Heart left ventricle (tissue), 13 donors: ENCODE data around the gene AQP6.

ENCODE experiments used
- CTCF ChIP-seq, 12 donors: fragments of 200-600 bp; sonication (generic) in 4 of 12; IDR thresholded peaks; one replicate each; pipeline versions ENCODE4 v1.5.0 to v1.8.0; 2018 to 2022; ENCODE audit warnings: antibody characterized with exemption in 12 of 12, mild to moderate bottlenecking in 5 of 12
- POLR2A ChIP-seq, 2 donors: fragments of 450-650 bp; IDR thresholded peaks; one replicate each; pipeline ENCODE4 v1.6.1; 2017; ENCODE audit warnings: antibody characterized with exemption in 2 of 2, mild to moderate bottlenecking in 2 of 2, moderate library complexity in 2 of 2
- donor health status: ischemic (EF 13 %, LVEDD 7.1; RV severe dilation, severe dysfunction).
- donor health status: DM: no; HTN: yes; CAD: no.
- donor health status: DM: no; HTN: no; CAD: no.
- donor health status: ischemic (EF 25% LVEDD 6.9; RV normal size, moderate dysfunction).
- donor health status: ischemic (EF 25% LVEDD 5.7; RV mildly dilated, moderate dysfunction).
- donor health status: ischemic (EF 35%, LVEDD 5.7; RV mildly dilated, moderate dysfunction).
- donor health status: nonischemic (EF 11% LVEDD 7.7; RV severe dilation, severe dysfunction).
- donor health status: DM: yes; HTN: yes; CAD: no.
- donor health status: PGD.
- donor health status: ischemic (EF 29% LVEDD 5.4; RV normal size, mild dysfunction).
- donor health status: nonischemic (EF 23%, LVEDD 6.1; RV moderate dilation, normal function).

DNA sequence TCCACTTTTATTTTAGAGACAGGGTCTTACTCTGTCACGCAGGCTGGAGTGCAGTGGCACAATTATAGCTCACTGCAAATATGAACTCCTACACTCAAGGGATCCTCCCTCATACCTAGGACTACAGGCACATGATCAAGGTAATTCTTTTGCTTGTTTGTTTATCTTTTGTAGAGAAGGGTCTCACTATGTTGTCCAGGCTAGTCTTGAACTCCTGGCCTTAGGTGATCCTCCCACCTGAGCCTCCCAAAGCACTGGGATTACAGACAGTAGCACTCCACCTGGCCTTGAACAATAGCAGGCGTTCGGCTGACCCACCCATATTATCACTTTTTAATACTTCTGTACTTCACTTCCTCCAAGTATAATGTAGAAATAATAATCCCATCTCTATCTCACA lies 53.9 kb downstream of the AQP6 start:
- TF ChIP-seq CTCF (IDR thresholded peaks at IDR 0.05) (no peak), POLR2A (IDR thresholded peaks at IDR 0.05) (no peak)
